GM20431 (cell line): ENCODE results near the gene INTS1.
"Not testable (repeated sequence)": the region's sequence is repeated elsewhere in the genome, so short reads cannot be mapped to it uniquely, and the experiment has no call there.

Experiments
- in situ Hi-C: fragments of 300-500 bp; cut with MseI, MboI; formaldehyde crosslinking; loops from one replicate; pipeline ENCODE4 v1.15.0; 2020; ENCODE audit warnings: low sequenced_read_pairs; ENCODE audit not compliant: unreplicated experiment

INTS1 gene

DNA sequence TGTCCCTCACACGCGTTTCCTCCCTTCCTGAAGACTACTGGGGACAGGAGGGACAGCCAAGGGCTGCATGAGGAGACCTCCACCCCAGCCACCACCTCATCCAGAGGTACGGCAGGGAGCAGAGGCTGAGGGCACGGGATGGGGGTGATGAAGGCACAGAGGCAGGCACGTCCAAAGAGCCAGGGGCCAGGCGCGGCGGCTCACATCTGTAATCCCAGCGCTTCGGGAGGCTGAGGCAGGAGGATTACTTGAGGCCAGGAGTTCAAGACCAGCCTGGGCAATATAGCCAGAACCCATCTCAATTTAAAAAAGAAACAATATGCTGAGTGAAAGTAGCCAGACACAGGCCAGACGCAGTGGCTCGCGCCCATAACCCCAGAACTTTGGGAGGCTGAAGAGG lies 48.2 kb downstream of the INTS1 start:
- in situ Hi-C loops, result no loop called here

DNA sequence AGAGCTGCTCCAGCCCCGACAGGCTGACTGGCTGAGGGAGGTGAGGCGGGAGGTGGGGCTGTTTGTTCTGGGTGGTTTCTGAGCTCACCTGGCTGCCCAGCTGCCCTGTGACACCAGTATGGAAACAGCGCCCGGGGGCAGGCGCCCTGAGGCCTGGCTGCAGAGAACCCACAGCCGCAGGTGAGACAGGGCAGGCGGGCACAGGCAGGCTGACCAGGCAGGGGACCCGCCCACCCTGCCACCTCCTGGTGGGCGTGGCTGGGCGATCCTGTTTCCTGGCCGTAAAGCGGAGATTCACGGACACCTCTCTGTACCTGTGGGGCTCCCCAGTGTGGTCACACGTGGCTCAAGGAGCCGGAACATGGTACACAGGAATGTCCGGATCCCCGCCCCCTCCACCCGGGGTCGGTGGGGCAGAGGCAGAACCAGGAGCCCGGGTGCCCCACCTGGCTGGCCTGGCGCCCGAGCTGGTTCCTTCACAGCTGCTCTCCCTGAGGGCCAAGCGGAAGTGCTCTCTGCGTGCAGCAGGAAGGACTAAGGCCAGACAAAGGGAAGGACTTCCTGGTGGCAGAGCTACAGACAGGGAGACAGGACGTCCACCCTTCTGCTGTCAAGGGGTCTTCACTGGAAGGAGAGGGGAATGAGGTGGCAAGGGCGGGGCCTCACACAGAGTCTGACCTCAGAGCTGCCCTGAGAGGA lies 48.8 kb downstream of the INTS1 start:
- in situ Hi-C loops, result no loop called here

DNA sequence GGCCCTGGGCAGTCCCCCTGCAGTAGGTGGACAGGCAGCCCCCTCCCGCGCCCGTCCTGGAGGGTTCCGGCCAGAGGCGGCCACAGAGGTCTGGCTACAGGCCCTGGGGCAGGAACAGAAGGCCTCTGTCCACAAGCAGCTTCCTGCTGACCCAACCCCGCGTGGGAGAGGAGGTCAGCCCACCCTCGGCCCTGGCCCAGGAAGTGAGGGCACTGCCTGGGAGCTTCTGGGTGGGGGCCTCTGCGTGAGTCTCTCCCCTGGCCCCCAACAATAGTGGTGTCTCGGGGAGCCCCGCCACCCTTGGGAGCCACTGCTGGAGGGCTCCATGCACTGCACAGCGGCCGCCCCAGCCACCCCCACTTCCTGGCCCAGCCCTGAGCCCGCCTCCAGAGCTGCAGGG lies 49.6 kb downstream of the INTS1 start:
- in situ Hi-C loops, result no loop called here

DNA sequence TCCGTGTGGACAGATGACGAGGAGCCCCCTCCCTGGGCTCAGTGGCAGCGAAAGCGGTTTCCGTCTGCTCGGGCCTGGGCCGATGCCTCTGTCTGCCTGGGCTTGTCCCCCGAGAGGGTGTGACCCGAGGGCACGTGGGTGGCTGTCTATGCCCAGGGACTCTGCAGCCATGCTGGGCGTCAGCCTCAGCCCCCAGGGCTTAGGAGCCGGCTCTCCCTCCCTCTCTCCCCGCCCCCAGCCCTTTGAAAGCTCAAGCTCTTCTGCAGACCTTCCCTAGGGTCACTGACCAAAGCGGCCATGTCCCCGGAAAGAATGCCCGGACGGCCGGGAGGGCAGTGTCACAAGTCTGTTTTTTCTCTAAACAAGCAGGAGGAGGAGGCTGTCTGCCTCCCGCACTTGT lies 52.0 kb downstream of the INTS1 start:
- in situ Hi-C loops, result no loop called here

DNA sequence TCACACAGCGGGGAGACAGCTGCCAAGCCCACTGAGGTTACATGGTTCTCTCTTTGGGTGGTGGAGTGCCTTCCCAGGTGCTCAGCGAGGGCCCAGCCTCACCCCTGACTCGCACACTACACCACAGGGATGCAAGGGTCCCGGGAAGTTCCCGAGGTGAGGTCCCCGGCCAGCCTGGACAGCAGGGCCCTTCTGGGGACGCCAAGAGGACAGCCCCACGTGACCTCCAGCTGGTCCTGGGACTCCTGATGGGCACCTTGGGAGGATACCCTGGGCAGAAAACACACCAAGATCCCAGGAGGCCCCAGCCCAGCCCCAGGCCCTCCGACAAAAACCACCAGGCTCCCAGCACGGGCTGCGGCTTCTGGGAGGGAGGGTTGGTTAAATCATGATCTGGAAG lies 53.2 kb downstream of the INTS1 start:
- in situ Hi-C loops, result no loop called here

DNA sequence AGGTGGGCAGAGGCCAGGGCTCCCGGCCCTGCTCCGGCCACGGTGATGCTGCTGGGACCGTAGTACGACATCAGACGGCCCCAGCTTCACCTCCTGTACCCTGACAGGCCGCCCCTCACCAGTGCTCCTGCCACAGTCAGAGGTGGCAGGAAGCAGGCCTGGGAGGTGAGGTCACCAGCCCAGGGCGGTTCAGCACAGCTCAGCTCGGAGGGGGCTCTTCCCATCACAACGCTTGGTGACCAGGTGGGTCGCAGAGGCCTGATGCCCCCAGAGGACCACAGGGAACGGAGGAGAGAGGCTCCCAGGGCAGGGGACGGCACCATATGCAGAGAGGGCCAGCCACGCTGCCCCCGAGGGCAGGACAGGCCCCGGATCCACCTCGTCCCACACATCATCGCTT lies 53.8 kb downstream of the INTS1 start:
- in situ Hi-C loops, result no loop called here

DNA sequence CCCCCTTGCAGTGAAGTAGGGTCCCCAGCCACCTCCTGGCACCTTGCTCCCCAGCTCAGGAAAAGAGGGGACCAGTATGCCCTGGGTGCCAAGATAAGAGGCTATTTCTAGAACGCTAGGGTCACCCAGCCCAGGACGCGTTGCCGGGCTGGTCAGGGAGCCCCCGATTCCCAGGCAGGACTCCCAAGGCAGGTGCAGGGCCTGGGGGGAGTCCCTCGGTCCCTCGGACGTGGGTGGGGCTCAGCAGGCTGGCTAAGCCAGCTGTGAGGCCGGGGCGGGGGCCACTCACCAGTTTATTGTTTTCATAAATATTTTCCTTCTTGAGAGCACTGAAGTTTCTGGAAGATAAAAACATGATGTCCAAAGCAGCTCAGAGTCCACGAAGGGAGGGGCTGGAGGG lies 54.2 kb downstream of the INTS1 start:
- in situ Hi-C loops, result no loop called here

DNA sequence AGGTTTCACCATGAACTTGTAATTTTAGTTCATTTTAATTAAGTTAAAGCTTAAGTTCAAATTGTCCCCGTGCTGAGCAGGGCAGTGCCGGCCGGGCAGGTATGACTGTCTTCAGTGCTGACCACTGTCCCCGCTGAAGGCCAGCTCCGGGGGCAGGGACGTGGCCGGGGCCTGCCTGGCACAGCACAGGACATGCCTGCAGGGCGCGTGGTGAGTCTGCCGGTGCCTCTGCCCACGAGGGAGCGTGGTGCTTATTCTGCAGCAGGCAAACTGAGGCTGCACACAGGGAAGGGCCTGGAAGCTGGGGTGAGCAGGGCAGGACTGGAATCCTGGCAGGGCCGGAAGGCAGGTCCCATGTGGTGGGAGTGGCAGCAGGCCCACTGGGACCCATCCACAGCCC lies 54.7 kb downstream of the INTS1 start:
- in situ Hi-C loops, result no loop called here

DNA sequence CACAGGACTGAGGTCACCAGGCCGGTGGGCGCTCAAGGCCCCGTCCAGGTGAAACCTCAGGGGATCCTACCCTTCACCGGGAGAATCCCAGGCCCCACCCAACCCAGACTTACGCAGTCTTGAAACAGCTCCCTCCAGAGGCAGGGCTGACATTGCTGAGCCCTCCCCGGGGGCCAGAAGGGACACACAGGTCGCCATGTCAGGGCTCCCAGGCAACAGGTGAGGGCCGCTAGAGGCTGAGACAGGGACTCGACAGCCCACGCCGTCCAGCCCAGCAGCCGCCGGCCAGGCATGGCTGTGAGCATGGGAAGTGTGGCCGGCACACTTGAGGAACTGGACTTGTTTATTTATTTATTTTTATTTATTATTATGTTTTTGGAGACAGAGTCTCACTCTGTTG lies 55.2 kb downstream of the INTS1 start:
- in situ Hi-C loops, result no loop called here

DNA sequence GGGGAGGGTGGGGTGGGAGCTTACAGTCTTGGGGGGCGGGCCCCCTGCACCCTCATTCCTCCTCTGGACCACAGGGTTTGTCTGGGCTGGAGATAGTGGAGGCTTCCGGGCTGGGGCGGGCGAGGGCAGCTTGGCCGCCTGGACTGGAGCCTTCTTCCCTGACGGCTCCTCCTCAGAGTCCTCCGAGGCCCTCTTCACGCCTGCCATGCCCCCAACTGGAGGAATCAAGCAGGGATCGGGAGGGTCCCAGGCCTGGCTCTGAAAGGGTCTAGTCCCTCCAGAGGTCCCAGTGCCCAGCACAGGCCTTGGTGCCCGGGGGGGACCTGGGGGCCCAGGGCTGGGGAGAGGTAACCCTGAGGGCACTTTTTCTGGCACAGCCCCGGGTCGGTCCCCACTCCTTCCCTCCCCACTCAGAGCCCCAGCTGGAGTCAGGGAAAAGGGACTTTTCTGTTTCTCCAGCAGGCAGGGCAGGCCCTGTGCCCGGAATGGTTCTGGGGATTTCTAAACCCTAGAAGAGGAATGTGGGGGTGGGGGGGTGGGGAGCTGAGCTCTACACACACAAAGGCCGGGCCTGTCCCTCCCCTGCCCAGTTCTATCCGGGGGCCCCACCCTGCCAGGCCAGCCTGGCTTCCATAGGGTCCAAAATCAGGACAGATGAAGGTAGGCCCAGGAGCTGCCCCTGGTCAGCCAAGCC lies 56.5 kb downstream of the INTS1 start:
- in situ Hi-C loops, result no loop called here

DNA sequence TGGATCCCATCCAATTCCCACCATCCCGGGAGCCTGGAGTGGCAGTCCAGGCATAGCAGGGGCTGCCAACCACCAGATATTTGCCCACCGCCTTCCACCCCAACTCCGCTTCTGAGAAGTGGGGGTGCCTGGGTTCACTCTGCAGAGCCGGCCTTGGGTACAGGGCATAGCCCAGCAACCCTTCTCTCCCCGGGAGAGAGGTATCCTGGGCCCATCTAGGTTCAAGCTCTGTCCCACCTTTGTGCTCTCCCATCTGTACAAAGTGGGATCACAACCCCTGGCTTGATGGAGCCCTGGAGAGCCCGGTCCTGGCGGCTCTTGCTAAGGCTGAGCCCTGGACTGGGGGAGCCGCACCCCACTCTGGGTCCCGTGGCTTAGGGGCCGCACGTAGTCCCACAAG lies 57.1 kb downstream of the INTS1 start:
- in situ Hi-C loops, result no loop called here

DNA sequence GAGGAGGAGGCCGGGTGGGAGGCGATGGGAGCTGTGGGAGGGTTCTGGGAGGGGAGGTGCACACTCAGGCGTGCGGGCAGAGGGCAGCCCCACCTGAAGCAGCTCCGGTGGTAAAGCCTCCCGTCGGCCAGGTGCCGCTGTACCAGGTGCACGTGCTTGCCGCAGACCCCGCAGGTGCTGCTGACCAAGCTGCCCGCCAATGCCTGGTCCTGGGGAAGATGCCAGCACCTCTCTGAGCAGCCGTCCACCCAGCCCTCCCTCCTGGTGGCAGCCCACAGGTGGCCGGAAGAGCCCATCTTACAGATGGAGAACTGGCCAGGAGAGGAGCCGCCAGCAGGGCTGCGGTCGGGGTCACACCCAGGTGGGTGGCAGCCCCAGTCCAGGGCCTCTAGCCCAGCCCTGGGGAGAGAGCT lies 57.6 kb downstream of the INTS1 start:
- in situ Hi-C loops, result no loop called here

DNA sequence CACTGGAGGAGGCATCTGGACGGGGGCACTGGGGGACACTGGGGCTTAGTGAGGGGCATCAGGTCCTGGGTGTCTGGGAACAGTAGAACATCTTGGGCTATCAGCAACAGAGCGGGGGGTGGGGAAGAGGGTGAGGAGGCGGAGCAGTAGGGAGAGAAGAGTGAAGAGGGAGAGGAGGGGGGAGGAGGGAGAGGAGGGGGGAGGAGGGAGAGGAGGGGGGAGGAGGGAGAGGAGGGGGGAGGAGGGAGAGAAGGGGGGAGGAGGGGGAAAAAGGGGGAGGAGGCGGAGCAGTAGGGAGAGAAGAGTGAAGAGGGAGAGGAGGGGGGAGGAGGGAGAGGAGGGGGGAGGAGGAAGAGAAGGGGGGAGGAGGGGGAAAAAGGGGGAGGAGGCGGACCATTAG lies 58.2 kb downstream of the INTS1 start:
- in situ Hi-C loops, result not testable (repeated sequence)

DNA sequence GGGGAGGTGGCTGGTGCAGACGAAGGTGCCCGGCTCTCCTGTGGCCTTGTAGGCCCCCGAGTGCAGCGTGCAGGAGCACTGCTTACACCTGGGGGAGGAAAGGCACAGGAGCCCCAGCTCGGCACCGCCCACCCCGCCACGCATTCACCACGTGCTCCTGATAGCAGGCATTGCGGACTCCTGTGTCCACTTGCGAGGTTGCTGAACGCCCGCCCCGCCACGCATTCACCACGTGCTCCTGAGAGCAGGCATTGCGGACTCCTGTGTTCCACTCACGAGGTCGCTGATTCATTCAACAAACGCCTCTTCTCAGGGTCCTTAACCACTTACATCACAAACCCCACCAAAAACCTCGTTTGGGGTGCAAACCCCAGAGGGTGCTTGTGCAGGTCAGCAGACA lies 58.8 kb downstream of the INTS1 start:
- in situ Hi-C loops, result no loop called here

DNA sequence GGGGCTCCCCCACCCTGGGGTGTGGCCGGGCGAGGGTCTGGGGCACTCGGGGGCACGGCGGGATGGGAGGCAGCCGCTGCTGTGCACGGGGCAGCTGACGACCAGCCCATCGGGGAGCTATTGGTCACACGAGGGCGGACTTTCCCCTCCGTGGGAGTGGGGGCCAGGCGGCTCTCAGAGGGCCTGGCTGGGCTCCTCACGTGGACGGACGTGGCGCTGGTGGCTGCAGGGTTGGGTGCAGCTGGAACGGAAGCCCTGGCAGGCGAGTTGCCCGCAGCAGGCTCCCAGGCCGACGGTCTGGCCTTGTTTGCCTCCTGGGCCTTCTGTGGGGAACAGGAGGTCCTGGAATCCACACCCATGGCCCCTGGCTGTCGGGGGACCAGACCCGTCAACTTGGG lies 59.3 kb downstream of the INTS1 start:
- in situ Hi-C loops, result no loop called here

DNA sequence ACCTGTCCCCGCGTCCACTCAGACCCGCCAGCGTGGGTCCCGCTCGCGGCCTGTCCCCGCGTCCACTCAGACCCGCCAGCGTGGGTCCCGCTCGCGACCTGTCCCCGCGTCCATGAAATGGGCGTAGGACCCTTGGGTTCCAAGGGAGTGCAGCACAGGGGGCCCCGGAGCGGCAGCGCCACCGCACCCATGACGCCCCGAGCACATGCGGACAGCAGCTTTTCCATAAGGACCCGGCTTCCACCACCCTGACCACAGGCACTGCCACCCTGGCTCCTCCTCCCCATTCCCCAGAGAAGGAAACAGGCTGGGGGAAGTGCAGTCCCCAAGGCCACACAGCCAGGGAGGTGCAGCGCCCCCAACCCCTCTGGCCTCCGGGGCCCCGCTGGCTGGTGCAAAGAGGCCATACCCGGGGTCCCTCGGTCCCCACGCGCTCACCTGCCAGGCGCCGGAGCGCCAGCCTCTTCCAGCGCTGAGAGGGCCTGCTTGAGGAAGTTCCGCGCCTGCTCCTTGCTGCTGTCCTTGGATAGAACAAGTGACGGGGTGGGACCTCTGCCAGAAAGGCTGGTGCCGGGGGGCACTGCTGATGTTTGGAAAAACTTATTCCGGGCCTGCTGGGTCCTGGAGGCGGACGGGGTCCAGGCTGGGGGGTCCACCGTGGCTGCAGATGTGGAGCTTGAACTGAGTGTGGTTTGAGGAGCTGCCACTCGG lies 59.8 kb downstream of the INTS1 start:
- in situ Hi-C loops, result no loop called here

DNA sequence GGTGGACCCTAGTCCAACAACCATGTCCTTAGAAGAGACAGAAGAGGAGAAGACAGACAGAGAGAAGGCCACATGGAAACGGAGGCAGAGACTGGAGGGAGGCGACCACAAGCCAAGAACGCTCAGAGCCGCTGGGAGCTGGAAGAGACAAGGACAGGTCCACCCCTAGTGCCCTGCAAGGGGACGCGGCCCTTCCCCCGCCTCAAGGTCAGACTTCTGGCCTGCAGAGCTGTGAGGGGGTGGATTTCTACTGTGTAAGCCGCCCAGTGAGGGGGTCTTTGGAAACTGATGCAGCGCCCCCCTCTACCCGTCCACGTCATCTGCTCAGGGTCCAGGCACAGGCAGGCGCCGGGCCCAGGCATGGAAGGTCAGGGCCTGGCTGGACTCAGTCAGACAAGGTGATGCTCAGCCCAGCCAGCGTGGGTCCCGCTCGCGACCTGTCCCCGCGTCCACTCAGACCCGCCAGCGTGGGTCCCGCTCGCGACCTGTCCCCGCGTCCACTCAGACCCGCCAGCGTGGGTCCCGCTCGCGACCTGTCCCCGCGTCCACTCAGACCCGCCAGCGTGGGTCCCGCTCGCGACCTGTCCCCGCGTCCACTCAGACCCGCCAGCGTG lies 60.5 kb downstream of the INTS1 start:
- in situ Hi-C loops, result not testable (repeated sequence)

DNA sequence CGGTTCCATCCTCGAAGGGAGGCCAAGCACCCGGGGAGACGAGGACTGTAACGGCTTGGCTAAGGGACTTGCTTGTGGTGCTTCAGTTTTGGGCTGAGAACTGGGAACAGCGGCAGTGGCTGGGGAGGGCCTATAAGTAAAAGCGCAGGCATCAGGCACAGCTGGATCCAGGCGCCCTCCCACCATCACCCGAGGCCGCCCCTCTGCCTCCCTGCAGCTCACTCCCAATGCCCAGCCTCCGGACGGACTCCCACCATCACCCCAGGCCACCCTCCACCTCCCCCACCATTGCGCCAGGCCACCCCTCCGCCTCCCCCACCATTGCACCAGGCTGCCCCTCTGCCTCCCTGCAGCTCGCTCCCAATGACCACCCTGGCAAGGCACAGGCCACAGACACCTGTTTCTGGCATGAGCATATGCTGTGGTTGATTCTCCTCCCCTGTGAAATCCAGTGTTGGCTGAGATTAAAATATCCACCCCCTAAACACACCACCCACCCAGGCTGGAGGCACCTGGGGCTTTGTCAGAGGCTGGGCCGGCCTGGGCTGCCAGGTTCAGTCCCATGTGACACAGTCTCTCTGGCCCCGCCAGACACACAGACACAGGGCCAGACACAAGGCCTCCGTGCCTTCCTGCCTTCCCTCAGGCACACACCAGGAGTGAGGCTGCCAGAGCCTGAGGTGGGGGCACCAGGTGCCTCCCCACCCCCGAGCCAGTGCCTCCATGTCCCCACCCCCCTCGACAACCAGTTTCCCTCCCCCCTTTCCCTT lies 61.6 kb downstream of the INTS1 start:
- in situ Hi-C loops, result no loop called here

DNA sequence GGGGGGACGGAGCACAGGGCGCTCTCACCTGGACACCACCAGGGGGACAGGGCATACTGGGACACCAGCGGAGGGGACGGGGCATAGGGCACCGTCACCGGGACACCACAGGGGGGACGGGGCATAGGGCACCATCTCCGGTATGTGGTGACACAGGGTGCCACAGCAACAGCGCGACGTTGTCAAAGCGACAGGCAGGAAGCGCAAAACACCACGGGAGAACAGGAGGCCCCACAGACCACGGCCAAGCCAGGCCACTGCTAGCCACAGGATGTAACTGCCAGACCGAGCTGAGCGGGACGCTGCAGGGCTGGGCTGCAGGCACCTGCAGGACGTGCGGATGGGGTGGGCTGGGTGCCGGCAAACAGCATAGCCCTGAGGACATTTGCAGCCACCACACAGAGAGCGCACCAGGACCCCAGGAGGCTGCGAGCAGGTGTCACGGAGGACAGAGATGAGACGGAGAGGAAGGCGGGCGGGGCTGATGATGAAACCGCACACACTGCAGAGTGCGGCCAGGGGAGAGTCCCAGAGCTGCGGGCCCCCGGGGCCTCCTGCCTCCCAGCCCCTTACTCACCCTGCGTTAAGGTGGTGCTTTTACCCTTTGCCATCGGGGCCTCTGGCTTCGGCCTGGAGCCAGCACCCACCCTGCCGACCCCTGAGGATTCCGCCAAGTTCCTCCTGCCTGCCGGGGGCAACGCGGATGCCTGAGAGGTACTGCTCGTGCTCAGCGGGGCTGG lies 62.4 kb downstream of the INTS1 start:
- in situ Hi-C loops, result no loop called here

DNA sequence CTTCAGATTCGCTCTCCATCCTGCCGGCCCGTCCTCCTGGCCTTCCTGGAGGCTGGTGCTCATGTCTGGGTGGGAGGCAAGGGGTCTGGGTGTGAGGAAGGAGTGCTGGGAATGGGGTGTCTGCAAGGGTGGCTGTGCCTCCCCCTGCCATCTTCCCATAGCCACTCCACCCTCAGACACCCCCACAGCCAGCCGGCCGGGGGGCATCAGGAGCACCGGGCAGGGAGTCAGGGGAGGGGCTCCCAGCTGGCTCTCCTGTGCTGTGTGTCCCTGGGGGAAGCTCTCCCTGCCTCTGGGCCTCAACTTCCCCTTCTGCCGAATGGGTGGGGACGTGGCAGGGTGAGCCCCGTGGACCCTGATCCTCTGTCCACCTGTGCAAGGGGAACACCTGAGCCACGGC lies 63.6 kb downstream of the INTS1 start:
- in situ Hi-C loops, result no loop called here
